Endometrium (tissue), 2 donors: Measurements from ENCODE around the gene TMEM17.
"Not testable (repeated sequence)": the region's sequence is repeated elsewhere in the genome, so short reads cannot be mapped to it uniquely, and the experiment has no call there.

Experiments used
- FAIRE-seq: peaks from 2 replicates; lab custom pipeline; 2012; peaks lifted over from hg19 to GRCh38; lab: Jason Lieb, UNC
- donor health status: control.
- donor health status: control.

TMEM17 gene

GRCh38 chr2:62505750-62506420 is at the start of gene TMEM17:
TSS of gene TMEM17 (minus strand) at chr2:62506195. CDS start at chr2:62506129, 66 bp downstream.
- FAIRE-seq, result peak; percentile 18

GRCh38 chr2:62554440-62554839 is 48.4 kb upstream of the TMEM17 start:
- no peak for FAIRE-seq

GRCh38 chr2:62550461-62550860 is 44.5 kb upstream of the TMEM17 start:
- FAIRE-seq, result no peak

DNA sequence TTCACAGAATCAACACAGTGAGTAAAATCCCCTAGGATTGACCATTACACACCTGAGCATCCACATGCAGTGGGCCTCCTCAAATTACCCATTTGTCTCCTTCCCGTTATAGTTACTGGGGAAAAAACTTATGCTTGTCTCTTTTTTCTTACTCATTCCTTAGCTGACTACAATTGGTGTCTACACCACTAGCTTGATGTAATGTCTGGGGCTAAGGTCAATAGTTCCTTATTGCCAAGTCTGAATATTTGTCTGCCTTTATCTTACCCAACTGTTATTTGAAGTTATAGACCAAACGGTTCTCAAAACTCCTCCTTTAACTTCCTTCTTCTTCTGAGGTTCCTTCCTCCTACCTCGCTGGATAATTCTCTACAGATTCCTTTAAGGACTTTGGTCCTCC is 41.9 kb upstream of the TMEM17 start:
- FAIRE-seq, result no peak

DNA sequence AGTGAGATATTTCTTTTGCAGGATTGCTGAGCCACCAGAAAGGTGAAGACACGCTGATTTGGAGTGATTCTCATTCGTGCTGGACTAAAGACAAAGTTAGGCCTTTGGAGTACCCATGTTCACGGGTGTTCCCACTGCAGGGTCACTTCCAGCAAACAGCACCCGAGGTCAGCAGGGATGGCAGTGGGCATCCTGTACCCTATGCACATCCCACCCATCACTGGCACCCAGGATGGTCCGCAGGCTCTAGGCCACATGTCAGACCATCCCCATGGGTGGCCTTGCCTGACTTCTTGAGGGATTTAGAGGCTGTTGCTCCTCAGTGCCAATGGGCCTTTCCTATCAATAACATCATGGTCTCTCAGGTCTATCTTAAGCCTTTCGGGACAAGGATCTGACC is 39.3 kb upstream of the TMEM17 start:
- no peak for FAIRE-seq

DNA sequence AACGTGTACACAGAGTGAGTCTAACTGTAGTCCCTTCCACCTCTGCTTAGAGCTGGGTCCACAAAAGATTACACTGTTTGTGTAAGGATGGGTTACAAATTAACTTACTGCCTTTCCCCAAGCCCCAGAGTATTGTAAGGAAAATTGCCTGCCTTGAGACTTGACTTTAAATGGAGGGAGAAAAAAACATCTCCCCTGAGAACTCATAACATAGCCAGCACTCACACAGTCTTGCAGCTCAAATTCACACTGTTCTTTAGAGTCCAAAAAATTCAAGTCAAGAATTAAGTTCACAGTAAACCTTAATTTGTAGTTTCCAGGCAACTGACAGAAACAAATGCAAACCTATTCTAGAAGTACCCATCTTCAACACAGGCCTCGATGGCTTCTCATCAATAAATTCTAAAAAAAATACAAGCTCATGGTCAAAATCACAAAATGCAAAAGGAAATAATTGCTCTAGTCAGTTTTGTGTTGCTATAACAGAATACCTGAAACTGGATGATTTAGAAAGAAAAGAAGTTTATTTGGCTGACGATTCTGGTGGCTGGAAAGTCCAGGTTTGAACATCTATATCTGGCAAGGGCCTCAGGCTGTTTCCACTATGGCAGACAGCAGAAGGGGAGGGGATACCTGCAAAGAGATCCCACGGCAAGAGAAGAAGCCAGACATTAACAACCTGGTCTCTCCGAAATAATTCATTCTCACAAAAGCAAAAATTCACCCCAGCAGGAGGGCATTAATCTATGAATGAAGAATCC is 34.6 kb upstream of the TMEM17 start:
- no peak for FAIRE-seq

GRCh38 chr2:62539606-62540407 is 33.8 kb upstream of the TMEM17 start:
- FAIRE-seq, result no peak

GRCh38 chr2:62538756-62539155 is 32.8 kb upstream of the TMEM17 start:
- no peak for FAIRE-seq

- no peak for FAIRE-seq
Observed at GRCh38 chr2:62537814-62538213, 31.8 kb upstream of the TMEM17 start.

- FAIRE-seq, result no peak
Observed at GRCh38 chr2:62536873-62537547, 31.0 kb upstream of the TMEM17 start.

DNA sequence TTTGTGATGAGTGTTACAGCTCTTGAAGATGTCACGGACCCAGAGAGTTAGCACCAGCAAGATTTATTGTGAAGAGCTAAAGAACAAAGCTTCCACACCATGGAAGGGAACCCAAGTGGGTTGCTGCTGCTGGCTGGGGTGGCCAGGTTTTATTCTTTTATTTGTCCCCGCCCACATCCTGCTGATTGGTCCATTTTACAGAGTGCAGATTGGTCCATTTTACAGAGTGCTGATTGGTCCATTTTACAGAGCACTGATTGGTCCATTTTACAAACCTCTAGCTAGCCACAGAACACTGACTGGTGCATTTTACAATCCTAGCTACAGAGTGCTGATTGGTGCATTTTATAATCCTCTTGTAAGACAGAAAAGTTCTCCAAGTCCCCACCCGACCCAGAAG is 29.5 kb upstream of the TMEM17 start:
- FAIRE-seq, result not testable (repeated sequence)

GRCh38 chr2:62531594-62531993 is 25.6 kb upstream of the TMEM17 start:
- no peak for FAIRE-seq

- no peak for FAIRE-seq
Observed at GRCh38 chr2:62529758-62530157, 23.8 kb upstream of the TMEM17 start.

- no peak for FAIRE-seq
Observed at GRCh38 chr2:62527478-62528210, 21.6 kb upstream of the TMEM17 start.

DNA sequence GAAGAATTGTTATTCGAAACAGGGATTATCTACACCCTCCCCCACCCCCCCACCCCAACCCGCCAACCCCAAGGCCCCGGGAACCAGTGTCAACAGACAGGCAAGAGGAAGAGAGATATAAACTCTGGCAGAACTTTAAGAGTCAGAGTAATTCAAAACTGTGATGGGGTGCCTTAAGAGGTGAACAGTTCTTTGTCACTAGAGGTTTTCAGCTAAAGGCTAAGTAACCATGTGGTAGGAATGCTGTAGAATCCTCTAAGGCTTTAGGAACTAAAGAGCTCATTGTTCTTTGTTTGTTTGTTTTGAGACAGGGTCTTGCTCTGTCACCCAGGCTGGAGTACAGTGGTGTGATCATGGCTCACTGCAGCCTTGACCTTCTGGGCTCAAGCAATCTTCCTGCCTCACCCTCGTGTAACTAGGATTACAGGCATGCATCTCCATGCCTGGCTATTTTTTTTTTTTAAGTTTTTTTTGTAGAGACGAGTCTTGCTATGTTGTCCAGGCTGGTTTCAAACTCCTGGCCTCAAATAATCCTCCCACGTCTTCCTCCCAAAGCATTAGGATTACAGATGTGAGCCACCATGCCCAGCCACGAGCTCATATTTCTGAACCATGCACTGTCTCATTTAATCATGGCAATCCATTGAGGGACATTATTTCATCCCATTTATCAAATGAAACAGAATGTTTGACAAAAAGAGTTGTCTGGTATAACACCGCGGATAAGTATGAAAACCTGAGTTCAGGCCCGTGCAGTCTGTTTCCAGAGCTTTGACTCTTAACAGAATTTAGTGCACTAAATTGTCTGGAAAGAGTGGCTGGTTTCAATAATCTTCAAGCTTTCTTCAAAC is 20.8 kb upstream of the TMEM17 start:
- no peak for FAIRE-seq

DNA sequence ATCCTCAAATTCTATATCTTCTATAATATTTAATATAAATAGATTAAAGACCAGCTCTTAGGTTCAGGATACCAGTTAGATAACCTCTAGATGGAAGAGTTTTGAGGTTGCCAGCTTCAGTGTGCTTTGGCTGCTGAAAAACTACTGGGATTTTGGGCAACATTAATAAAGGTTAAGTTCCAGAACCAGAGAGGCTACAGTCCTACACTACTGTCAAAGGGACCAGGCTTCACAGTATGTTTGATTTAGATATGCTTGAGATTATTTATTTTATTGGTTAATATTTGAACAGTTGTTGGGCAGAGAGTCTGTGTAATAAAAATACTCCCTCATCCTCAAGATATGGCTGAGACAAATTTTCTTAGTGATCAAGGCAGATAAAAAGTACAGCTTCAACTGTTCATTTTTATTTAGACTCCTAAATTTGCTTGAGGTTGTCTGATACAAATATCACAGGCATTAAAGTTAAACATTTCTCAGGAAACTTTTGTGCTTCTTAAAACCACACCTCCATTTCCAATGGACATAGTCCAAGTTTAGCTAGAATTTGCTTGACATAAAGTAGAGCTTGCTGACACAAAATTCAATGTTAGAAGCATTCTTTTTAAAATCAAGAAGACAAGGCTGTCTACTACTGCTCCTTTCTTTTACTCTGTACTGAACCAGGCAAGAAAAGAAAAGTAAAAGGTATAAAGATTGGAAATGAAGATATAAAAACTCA is 19.7 kb upstream of the TMEM17 start:
- FAIRE-seq, result no peak

DNA sequence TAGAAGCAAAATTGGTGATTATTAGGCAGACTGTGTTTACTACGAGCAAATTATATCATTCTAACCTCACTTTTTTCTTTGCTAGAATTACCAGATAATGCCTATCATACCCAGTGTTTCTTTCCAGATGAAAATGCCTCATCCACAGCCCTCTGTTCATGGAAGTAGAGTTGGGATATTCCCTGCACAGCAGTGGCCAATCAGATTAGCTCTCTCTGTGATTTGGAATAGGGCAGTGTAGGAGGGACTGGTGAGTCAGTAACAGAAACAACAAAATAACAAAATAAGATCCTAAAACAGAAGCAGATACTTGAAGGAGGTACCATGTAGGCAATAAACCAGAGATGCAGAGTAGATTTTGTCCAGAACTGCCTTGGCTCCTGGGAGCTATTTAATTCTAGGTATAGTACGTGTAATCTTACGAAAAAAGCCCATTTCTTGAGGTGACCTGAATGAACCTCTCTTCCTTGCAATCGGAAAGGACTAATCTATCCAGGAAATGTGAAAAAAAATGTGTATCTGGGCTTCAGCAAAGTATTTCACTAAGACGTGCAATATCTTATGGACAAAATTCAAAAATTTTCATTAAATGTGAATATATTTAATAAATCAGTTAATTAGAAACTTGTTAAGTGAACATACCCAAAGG is 18.4 kb upstream of the TMEM17 start:
- FAIRE-seq, result no peak

DNA sequence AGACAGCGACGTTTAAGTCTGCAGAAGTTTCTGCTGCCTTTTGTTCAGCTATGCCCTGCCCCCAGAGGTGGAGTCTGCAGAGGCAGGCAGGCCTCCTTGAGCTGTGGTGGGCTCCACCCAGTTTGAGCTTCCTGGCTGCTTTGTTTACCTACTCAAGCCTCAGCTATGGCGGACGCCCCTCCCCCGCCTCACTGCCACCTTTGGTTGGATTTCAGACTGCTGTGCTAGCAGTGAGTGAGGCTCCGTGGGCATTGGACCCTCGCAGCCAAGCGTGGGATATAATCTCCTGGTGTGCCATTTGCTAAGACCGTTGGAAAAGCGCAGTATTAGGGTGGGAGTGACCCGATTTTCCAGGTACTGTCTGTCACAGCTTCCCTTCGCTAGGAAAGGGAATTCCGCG is 15.1 kb upstream of the TMEM17 start:
- not testable (repeated sequence) for FAIRE-seq

GRCh38 chr2:62512384-62512783 is 6.4 kb upstream of the TMEM17 start:
- no peak for FAIRE-seq

- no peak for FAIRE-seq
Observed at GRCh38 chr2:62511636-62512035, 5.6 kb upstream of the TMEM17 start.
